ENCODE results near the gene HMGB4. TPM values are rescaled to one million over a fixed set of nuclear protein-coding genes. Genes with fewer than 3 reads are reported as not detected.

Gene HMGB4
- total RNA-seq, 1 experiment from 2014 or later: not detected

- DNase-seq (ENCODE audit: low spot score): no peak
Measured at GRCh38 chr1:33848205-33848937, 15.5 kb upstream of the HMGB4 start.

GRCh38 chr1:33849211-33849610 is 14.7 kb upstream of the HMGB4 start:
- DNase-seq (ENCODE audit: low spot score): no peak

GRCh38 chr1:33850481-33850880 is 13.4 kb upstream of the HMGB4 start:
- DNase-seq (ENCODE audit: low spot score): no peak

GRCh38 chr1:33852711-33853110 is 11.2 kb upstream of the HMGB4 start:
- no peak for DNase-seq (ENCODE audit: low spot score)

DNA sequence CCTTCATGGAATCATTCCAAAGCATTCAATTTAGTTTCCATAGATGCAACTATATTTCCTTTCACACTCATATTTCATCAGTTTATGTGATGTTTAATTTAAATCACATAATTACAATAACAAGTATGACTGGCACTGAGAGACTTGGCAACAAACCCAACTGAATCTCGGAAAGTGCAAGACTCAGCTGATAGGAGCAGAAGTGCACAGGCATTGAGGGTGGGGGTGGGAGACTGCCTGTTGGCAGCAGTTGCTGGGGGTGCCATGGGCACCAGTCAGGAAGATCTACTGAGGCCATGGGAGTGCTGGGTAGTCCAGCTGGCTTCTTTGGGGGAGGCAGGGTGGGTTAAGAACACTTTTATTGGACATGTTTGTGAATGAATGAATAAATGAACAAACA is 10.4 kb upstream of the HMGB4 start:
- DNase-seq (ENCODE audit: low spot score): no peak

- no peak for DNase-seq (ENCODE audit: low spot score)
Measured at GRCh38 chr1:33854091-33854490, 9.8 kb upstream of the HMGB4 start.

DNA sequence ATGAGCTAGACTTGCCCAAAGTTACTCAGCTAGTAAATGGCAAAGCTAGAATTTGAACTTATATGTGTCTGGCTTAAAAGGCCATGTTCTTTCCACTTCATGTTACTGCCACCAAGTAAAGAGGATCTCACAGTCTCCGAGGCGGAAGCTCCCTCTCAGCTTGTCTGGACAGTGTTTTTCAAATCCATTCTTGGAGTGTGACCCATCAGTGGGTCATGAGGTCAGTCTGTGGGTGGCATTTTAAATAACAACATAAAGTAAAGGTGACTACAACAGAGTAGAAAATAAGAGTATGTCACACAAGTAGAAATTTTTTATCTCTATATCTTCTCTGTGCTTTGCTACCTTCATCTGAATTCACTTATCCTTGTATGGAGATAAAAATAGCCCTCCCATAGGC is 3.2 kb upstream of the HMGB4 start:
- DNase-seq (ENCODE audit: low spot score): no peak

GRCh38 chr1:33864460-33865389 is 846 bp downstream of the HMGB4 start:
- no peak for DNase-seq (ENCODE audit: low spot score)

DNA sequence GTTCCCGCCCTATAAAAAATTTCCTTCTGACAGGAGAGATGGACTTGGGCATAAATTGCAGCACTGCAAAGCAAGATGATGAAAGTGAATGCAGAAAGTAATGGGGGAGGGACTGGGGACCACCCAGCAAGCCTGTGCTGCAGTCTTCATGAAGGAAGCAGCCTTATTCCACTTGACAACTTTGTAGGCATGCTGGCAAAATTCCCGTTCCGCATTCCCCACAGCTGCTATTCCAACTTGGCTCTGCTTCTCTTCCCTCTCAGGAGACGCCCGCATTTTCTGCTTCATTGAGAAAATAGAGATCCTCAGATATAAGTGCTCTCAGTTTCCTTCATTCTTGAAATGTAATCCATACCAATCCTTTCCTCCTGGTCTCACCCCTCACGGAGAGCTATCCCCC is 2.4 kb downstream of the HMGB4 start:
- DNase-seq (ENCODE audit: low spot score): no peak

- no peak for DNase-seq (ENCODE audit: low spot score)
Measured at GRCh38 chr1:33867684-33868083, 3.8 kb downstream of the HMGB4 start.

- DNase-seq (ENCODE audit: low spot score): no peak
Measured at GRCh38 chr1:33872275-33872674, 8.4 kb downstream of the HMGB4 start.

DNA sequence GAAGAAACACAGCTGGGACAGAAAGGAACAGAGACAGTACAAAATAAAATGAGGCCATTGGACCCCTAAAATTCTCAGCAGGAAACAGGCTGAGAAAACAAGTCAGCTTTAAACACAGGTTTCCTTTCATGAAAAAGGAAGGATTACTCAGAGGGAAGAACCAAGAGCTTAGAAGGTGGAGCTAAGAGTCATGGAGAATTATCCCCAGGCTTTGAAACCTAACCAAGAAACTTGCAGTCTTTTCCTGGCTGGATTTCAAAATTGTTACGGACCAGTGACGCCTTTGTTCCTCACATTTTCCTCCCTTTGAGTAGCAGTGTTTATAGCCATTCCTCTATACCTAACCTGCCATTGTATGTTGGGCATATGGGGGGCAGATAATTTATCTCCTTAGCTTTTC is 8.8 kb downstream of the HMGB4 start:
- DNase-seq (ENCODE audit: low spot score): no peak

- DNase-seq (ENCODE audit: low spot score): no peak
Measured at GRCh38 chr1:33874636-33875035, 10.8 kb downstream of the HMGB4 start.

- no peak for DNase-seq (ENCODE audit: low spot score)
Measured at GRCh38 chr1:33875862-33876261, 12.0 kb downstream of the HMGB4 start.

DNA sequence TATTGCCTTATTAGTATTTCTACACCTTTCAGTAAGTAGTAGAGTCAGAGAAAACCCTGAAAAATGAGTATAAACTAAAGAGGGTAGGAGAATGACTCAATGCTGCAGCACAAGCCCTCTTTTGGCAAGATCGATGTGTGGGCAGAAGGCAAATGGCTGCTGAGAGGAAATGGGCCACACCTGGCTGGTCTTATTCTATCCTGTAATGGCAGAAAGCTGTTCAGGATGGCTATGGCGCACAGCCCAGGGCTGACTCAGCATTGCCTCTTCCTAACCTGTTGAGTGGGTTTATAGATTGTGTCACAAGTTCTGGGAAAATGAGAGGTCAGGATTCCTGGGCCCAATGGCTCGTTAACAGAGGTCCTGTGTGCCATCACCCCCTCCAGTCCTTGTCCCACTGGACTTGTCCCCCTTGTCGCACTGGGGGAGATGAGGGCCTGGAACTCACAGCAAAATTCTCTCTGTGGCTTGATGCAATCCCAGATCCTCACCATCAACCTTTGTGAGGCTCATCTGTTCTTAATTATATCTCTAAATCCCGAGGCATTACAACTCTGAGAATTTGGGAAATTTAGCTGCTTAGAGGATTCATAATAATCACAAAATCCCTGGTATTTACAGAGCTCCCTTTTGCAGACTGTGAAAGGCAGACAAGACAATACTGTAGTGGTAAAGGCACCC is 13.2 kb downstream of the HMGB4 start:
- DNase-seq (ENCODE audit: low spot score): no peak

GRCh38 chr1:33878392-33878791 is 14.5 kb downstream of the HMGB4 start:
- DNase-seq (ENCODE audit: low spot score): no peak

GRCh38 chr1:33880305-33880704 is 16.4 kb downstream of the HMGB4 start:
- DNase-seq (ENCODE audit: low spot score): no peak

DNA sequence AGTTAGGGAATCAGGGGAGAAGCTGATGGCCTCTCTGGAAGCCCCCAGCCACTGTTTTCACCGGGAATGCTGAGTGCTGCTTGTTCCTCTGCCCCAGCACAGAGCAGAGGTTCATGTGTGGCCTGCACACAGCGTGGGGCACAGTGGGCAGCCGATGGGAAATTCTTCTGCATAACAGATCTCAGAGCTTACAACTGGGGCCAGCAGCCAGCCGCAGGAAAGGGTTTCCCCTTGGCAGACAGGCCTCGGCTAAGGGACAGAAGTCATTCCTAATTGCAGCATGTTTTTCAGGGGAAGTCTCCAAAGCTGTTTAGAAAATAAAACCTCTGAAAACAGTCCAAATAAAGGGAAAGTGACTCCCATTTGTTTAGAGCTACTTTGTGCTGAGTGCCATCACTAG is 22.6 kb downstream of the HMGB4 start:
- DNase-seq (ENCODE audit: low spot score): no peak

GRCh38 chr1:33893147-33893830 is 29.4 kb downstream of the HMGB4 start:
- no peak for DNase-seq (ENCODE audit: low spot score)

- no peak for DNase-seq (ENCODE audit: low spot score)
Measured at GRCh38 chr1:33895396-33895795, 31.5 kb downstream of the HMGB4 start.

DNA sequence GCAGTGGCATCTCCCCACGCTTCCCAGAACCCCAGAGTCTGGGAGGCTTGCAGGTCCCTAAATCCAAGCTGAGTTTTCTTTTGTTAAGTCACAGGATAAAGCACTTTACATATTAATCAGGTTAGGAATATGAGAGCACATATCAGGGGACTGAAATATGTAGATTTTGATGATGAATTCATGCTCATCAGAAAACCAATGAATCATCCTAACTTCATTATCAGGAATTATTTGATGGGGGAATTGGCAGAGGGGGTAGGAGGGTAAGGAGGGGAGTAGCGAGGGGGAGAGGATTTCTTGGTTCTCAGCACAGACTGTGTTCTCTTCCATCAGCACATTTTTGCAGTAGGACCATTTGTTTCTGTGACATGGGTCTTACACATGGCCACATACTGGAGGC is 32.1 kb downstream of the HMGB4 start:
- no peak for DNase-seq (ENCODE audit: low spot score)

Measured in HT-29 (cell line).